DOHH2 (cell line): ENCODE results near the gene EPS8.

ENCODE experiments used
- H3F3A ChIP-seq: fragments of 200-600 bp; sonication (generic), shearing (Covaris generic); 2 replicates; pipeline ENCODE4 v1.6.0; 2016; ENCODE audit warnings: antibody characterized with exemption, mild to moderate bottlenecking; ENCODE audit not compliant: control insufficient read depth, insufficient read depth
- H3K27ac ChIP-seq: fragments of 200-600 bp; sonication (generic); 2 replicates; pipeline ENCODE4 v1.5.1; 2014; ENCODE audit warnings: low read depth, mild to moderate bottlenecking, low read length, moderate library complexity
- H3K27me3 ChIP-seq: fragments of 200-600 bp; sonication (generic); 2 replicates; pipeline ENCODE4 v1.6.1; 2014; ENCODE audit warnings: mild to moderate bottlenecking, low read length, mixed read lengths; ENCODE audit not compliant: control insufficient read depth
- H3K36me3 ChIP-seq: fragments of 200-600 bp; sonication (generic); 2 replicates; pipeline ENCODE4 v1.6.1; 2014; ENCODE audit warnings: mild to moderate bottlenecking, low read length, moderate library complexity, mixed read lengths; ENCODE audit not compliant: control insufficient read depth
- H3K4me1 ChIP-seq: fragments of 200-600 bp; sonication (generic); 2 replicates; pipeline ENCODE4 v1.6.1; 2014; ENCODE audit warnings: mild to moderate bottlenecking, low read length, mixed read lengths; ENCODE audit not compliant: control insufficient read depth
- H3K4me2 ChIP-seq: fragments of 200-600 bp; sonication (generic); 2 replicates; pipeline ENCODE4 v1.6.0; 2014; ENCODE audit warnings: mild to moderate bottlenecking, low read length, moderate library complexity
- H3K4me3 ChIP-seq: fragments of 200-600 bp; sonication (generic); 2 replicates; pipeline ENCODE4 v1.5.1; 2014; ENCODE audit warnings: mild to moderate bottlenecking, low read length, mixed read lengths
- H3K79me2 ChIP-seq: fragments of 200-600 bp; sonication (generic); 2 replicates; pipeline ENCODE4 v1.6.1; 2014; ENCODE audit warnings: mild to moderate bottlenecking, low read length, mixed read lengths; ENCODE audit not compliant: control insufficient read depth
- H3K9me2 ChIP-seq: fragments of 200-600 bp; sonication (generic); replicated peaks from 2 replicates; pipeline ENCODE4 v1.6.1; 2014; ENCODE audit warnings: mild to moderate bottlenecking, low read length, mixed read lengths; ENCODE audit not compliant: control insufficient read depth
- H3K9me3 ChIP-seq: fragments of 200-600 bp; sonication (generic); 2 replicates; pipeline ENCODE4 v1.6.1; 2014; ENCODE audit warnings: antibody characterized with exemption, low read length, mixed read lengths; ENCODE audit not compliant: control insufficient read depth, insufficient read depth
- H4K20me1 ChIP-seq: fragments of 200-600 bp; sonication (generic); 2 replicates; pipeline ENCODE4 v1.6.0; 2014; ENCODE audit warnings: low read depth, mild to moderate bottlenecking, antibody characterized with exemption, low read length, moderate library complexity; ENCODE audit not compliant: control insufficient read depth, insufficient read depth
- CTCF ChIP-seq: fragments of 200-600 bp; sonication (generic); IDR thresholded peaks from one replicate; pipeline ENCODE4 v1.5.1; 2014; ENCODE audit warnings: antibody characterized with exemption, mild to moderate bottlenecking, low read depth, low read length; ENCODE audit not compliant: poor library complexity, severe bottlenecking
- EZH2phosphoT487 ChIP-seq: fragments of 200-600 bp; sonication (generic); IDR thresholded peaks from 2 replicates; pipeline ENCODE4 v1.6.1; 2017; ENCODE audit warnings: borderline replicate concordance, mild to moderate bottlenecking, antibody characterized with exemption, low read length, moderate library complexity, mixed read lengths

EPS8 gene

GRCh38 chr12:15693228-15693911 is 95.8 kb downstream of the EPS8 start:
- Histone ChIP-seq H3K4me2 (no peak overlapping the region), H3K36me3 (no peaks in the 10 kb centered on the region), H4K20me1 (no peaks in the 10 kb centered on the region), H3F3A (no peaks in the 10 kb centered on the region), H3K4me1 (no peaks in the 10 kb centered on the region), H3K27me3 (peaks cover 6% of the 10 kb centered on the region; the same call in 1 of the 2 replicates), H3K27ac (no peak overlapping the region), H3K9me2 (no peaks in the 10 kb centered on the region), H3K79me2 (no peaks in the 10 kb centered on the region), H3K9me3 (no peaks in the 10 kb centered on the region), H3K4me3 (no peak overlapping the region)
- TF ChIP-seq CTCF (no peak), EZH2phosphoT487 (no peak)

DNA sequence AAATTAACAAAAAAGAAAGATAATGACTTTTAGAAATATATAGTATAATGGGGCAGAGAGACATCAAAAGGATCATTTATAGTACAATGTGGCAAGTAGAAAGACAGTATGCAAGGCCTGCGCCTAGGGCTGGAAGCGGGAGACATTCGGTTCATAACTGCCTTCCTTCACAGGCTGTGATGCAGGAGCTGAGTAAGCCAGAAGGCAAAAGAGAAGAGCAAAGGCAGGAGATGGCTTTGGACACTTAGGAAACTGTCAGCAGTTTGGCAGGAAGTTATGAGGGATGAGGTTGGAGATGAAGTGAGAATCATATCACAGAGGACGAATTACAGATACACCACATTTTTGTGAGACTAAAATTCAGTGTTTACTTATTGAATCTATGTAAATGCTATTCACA is 97.8 kb downstream of the EPS8 start:
- Histone ChIP-seq H3K4me2 (no peak overlapping the region), H3K27me3 (no peaks in the 10 kb centered on the region), H4K20me1 (no peaks in the 10 kb centered on the region), H3K79me2 (no peaks in the 10 kb centered on the region), H3K4me3 (no peak overlapping the region), H3F3A (no peaks in the 10 kb centered on the region), H3K27ac (no peak overlapping the region), H3K9me3 (no peaks in the 10 kb centered on the region), H3K36me3 (no peaks in the 10 kb centered on the region), H3K4me1 (no peaks in the 10 kb centered on the region), H3K9me2 (no peaks in the 10 kb centered on the region)
- TF ChIP-seq EZH2phosphoT487: no peak
- TF ChIP-seq CTCF: no peak

GRCh38 chr12:15690320-15690719 is 98.9 kb downstream of the EPS8 start:
- no peak overlapping the region for H3K27ac ChIP-seq
- H3K79me2 ChIP-seq: no peaks in the 10 kb centered on the region
- H3K27me3 ChIP-seq: no peaks in the 10 kb centered on the region

More at GRCh38 chr12:15690320-15690719, 98.9 kb downstream of the EPS8 start:
- Histone ChIP-seq H3K4me1 (no peaks in the 10 kb centered on the region), H3K36me3 (no peaks in the 10 kb centered on the region), H3F3A (no peaks in the 10 kb centered on the region), H3K9me2 (no peaks in the 10 kb centered on the region), H3K4me2 (no peak overlapping the region), H3K4me3 (no peak overlapping the region), H3K9me3 (no peaks in the 10 kb centered on the region), H4K20me1 (no peaks in the 10 kb centered on the region)
- TF ChIP-seq CTCF (no peak), EZH2phosphoT487 (no peak)
